Trophoblast cell (in vitro differentiated cells and primary cell): ENCODE data around the gene ARHGDIG.

Experiments
- DNase-seq, 2 donors: peaks; one replicate each; pipeline ENCODE4 v3.0.0-alpha.2; 2016
- H2AFZ ChIP-seq: 2 replicates; pipeline ENCODE4 v1.6.1; 2013; ENCODE audit warnings: low read length, moderate library complexity, mild to moderate bottlenecking; ENCODE audit not compliant: insufficient read depth, poor library complexity
- H2AK5ac ChIP-seq: 2 replicates; pipeline ENCODE4 v1.6.1; 2013; ENCODE audit warnings: mild to moderate bottlenecking, low read length
- H2BK120ac ChIP-seq: 2 replicates; pipeline ENCODE4 v1.6.1; 2013; ENCODE audit warnings: low read length, mild to moderate bottlenecking, moderate library complexity; ENCODE audit not compliant: insufficient read depth, poor library complexity
- H2BK12ac ChIP-seq: 2 replicates; pipeline ENCODE4 v1.6.1; 2013; ENCODE audit warnings: mild to moderate bottlenecking, low read length, moderate library complexity
- H2BK5ac ChIP-seq: 2 replicates; pipeline ENCODE4 v1.6.1; 2013; ENCODE audit warnings: low read length, low read depth, moderate library complexity, mild to moderate bottlenecking; ENCODE audit not compliant: poor library complexity
- H3K14ac ChIP-seq: 2 replicates; pipeline ENCODE4 v1.6.1; 2013; ENCODE audit warnings: mild to moderate bottlenecking, low read length
- H3K18ac ChIP-seq: 2 replicates; pipeline ENCODE4 v1.6.1; 2013; ENCODE audit warnings: mild to moderate bottlenecking, low read length
- H3K23ac ChIP-seq: 2 replicates; pipeline ENCODE4 v1.6.1; 2013; ENCODE audit warnings: low read length
- H3K27ac ChIP-seq: 2 replicates; pipeline ENCODE4 v1.5.1; 2013; ENCODE audit warnings: low read depth, mild to moderate bottlenecking, inconsistent platforms, low read length, moderate library complexity
- H3K27me3 ChIP-seq: 2 replicates; pipeline ENCODE4 v1.6.1; 2013; ENCODE audit warnings: inconsistent platforms, mild to moderate bottlenecking, low read length, moderate library complexity; ENCODE audit not compliant: insufficient read depth
- H3K36me3 ChIP-seq, 2 experiments: 1 replicate in 1 of 2; 2 replicates in 1 of 2; pipeline ENCODE4 v1.6.1; 2013; ENCODE audit warnings: low read length in 2 of 2, mild to moderate bottlenecking in 2 of 2, moderate library complexity in 1 of 2; ENCODE audit not compliant: insufficient read depth in 2 of 2, control insufficient read depth in 1 of 2
- H3K4ac ChIP-seq: 2 replicates; pipeline ENCODE4 v1.6.1; 2013; ENCODE audit warnings: low read depth, mild to moderate bottlenecking, low read length, moderate library complexity
- H3K4me1 ChIP-seq, 2 experiments: 1 replicate in 1 of 2; 2 replicates in 1 of 2; pipeline ENCODE4 v1.6.1; 2013; ENCODE audit warnings: low read length in 2 of 2, mild to moderate bottlenecking in 2 of 2, moderate library complexity in 1 of 2; ENCODE audit not compliant: insufficient read depth in 2 of 2, control insufficient read depth in 1 of 2
- H3K4me2 ChIP-seq: 2 replicates; pipeline ENCODE4 v1.6.1; 2013; ENCODE audit warnings: inconsistent platforms, mild to moderate bottlenecking, low read length, moderate library complexity
- H3K4me3 ChIP-seq: 2 replicates; pipeline ENCODE4 v1.5.1; 2013; ENCODE audit warnings: mild to moderate bottlenecking, low read depth, low read length, inconsistent platforms
- H3K79me1 ChIP-seq: one replicate; pipeline ENCODE4 v1.6.1; 2013; ENCODE audit warnings: low read length
- H3K79me2 ChIP-seq: 2 replicates; pipeline ENCODE4 v1.6.1; 2013; ENCODE audit warnings: low read length, mild to moderate bottlenecking; ENCODE audit not compliant: control insufficient read depth, insufficient read depth, poor library complexity
- H3K9ac ChIP-seq: 2 replicates; pipeline ENCODE4 v1.6.1; 2013; ENCODE audit warnings: mild to moderate bottlenecking, low read length
- H3K9me3 ChIP-seq: 2 replicates; pipeline ENCODE4 v1.6.1; 2013; ENCODE audit warnings: low read depth, mild to moderate bottlenecking, control low read depth, inconsistent platforms, low read length; ENCODE audit not compliant: insufficient read depth
- H4K12ac ChIP-seq: 2 replicates; pipeline ENCODE4 v1.6.1; 2013; ENCODE audit warnings: low read depth, mild to moderate bottlenecking, low read length, moderate library complexity
- H4K8ac ChIP-seq: 2 replicates; pipeline ENCODE4 v1.6.1; 2013; ENCODE audit warnings: low read depth, mild to moderate bottlenecking, low read length, moderate library complexity
- H4K91ac ChIP-seq: one replicate; pipeline ENCODE4 v1.6.1; 2013; ENCODE audit warnings: low read depth, mild to moderate bottlenecking, low read length, moderate library complexity
- WGBS: extraction: QIAGEN DNeasy Blood & Tissue Kit; methylation state at CpG from one replicate; pipeline ENCODE4 v1.1.7; 2013; ENCODE audit warnings: missing lambda C conversion rate; ENCODE audit not compliant: insufficient read length, insufficient coverage; ENCODE audit errors: extremely low coverage; 5-methylcytosine and 5-hydroxymethylcytosine counted together

Gene ARHGDIG

DNA sequence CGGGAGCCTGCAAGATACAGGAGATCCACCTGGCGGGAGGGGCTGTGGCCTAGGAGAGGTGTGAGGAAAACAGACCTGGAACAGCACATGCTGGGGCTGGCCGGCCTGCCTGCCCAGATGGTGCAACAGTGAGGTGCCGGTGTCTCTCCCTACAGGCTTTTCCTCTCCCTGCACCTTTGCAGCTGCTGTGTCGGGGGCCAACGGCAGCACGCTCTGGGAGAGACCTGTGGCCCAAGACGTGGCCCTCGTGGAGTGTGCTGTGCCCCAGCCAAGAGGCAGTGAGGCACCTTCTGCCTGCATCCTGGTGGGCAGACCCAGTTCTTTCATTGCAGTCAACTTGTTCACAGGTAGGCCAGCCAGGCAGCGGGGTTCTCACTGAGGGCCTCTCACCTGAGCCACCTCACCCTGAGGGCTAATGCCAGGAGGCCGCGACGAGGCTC is 20.6 kb upstream of the ARHGDIG start:
- Histone ChIP-seq H4K12ac (no peak overlapping the region), H4K8ac (no peak overlapping the region), H3K79me1 (no peaks in the 10 kb centered on the region), H3K79me2 (no peaks in the 10 kb centered on the region), H2AK5ac (no peak overlapping the region), H2BK12ac (no peak overlapping the region), H3K18ac (no peak overlapping the region), H3K4me2 (no peak overlapping the region), H3K14ac (no peak overlapping the region), H3K4ac (no peak overlapping the region), H3K36me3 (peaks cover 47 to 48% of the 10 kb centered on the region in 2 experiments), H3K4me1 (no peaks in the 10 kb centered on the region), H2AFZ (no peak overlapping the region), H4K91ac (no peak overlapping the region), H3K27me3 (no peaks in the 10 kb centered on the region), H2BK120ac (no peak overlapping the region), H2BK5ac (no peak overlapping the region), H3K27ac (no peak overlapping the region), H3K9ac (no peak overlapping the region), H3K9me3 (no peaks in the 10 kb centered on the region), H3K4me3 (no peak overlapping the region), H3K23ac (no peak overlapping the region)
- no CpG with 5 or more reads among the region's 13 CpGs for WGBS
- no peak for DNase-seq

DNA sequence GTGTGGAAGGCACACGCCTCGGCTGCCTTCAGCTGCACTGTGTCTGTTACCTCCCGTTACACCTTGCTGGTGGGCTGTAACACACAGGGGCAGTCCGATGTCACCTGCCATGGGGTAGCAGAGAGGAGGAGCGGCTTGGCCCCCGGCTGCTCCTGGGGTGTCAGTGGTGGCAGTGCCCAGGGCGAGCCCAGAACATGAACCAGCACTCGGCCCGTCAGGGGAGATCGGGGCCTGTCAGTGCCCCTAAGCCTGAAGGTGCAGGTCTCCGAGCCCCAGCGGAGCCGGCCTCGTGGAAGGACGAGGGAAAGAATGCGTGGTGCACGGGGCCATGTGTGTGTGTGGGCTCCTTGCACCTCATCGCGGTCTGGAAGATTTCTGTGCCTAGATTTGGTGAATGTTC is 20.1 kb upstream of the ARHGDIG start:
- H2AFZ ChIP-seq = no peak overlapping the region
- H3K18ac ChIP-seq = no peak overlapping the region
- H3K79me1 ChIP-seq = no peaks in the 10 kb centered on the region
- no peak overlapping the region for H3K23ac ChIP-seq
- WGBS = no CpG with 5 or more reads among the region's 19 CpGs
- H4K8ac ChIP-seq = no peak overlapping the region
- no peaks in the 10 kb centered on the region for H3K79me2 ChIP-seq
- no peak overlapping the region for H3K14ac ChIP-seq
- H3K9me3 ChIP-seq = no peaks in the 10 kb centered on the region
- DNase-seq = no peak
- no peak overlapping the region for H3K27ac ChIP-seq
- H2BK120ac ChIP-seq = no peak overlapping the region
- H4K12ac ChIP-seq = no peak overlapping the region
- H3K4me3 ChIP-seq = no peak overlapping the region
- H3K9ac ChIP-seq = no peak overlapping the region
- no peak overlapping the region for H3K4ac ChIP-seq
- no peaks in the 10 kb centered on the region for H3K27me3 ChIP-seq
- no peak overlapping the region for H2BK12ac ChIP-seq
- no peak overlapping the region for H3K4me2 ChIP-seq
- H4K91ac ChIP-seq = no peak overlapping the region
- H2BK5ac ChIP-seq = no peak overlapping the region
- H3K4me1 ChIP-seq = no peaks in the 10 kb centered on the region
- H3K36me3 ChIP-seq = peaks cover 49 to 53% of the 10 kb centered on the region in 2 experiments
- H2AK5ac ChIP-seq = no peak overlapping the region

DNA sequence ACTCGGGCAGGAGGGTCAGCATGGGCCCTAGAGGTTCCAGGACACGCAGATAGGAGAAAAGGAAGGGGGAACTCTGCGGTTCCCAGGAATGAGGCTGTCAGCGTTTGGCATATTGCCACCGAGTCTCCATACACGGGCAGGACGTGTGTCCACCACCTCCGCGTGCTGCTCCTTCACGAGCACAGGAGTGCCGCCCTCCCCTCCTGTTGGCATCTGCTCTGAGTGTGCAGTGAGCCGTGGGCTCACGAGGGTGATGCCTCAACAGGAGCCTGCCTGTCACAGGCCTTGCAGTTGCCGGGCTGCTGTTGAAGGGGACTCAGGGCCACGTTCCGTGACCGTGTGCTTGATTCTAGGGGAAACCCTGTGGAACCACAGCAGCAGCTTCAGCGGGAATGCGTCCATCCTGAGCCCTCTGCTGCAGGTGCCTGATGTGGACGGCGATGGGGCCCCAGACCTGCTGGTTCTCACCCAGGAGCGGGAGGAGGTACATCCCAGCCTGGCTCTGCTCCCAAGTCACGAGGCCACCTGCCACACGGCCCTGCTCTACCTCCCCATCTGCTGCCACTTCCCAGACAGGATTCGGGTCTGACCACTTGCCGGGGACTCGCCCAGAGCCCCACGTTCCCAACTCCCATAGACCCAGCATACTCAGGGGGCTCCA is 19.2 kb upstream of the ARHGDIG start:
- no peak overlapping the region for H4K12ac ChIP-seq
- no peak overlapping the region for H2BK120ac ChIP-seq
- no peak overlapping the region for H4K8ac ChIP-seq
- H3K9me3 ChIP-seq = no peaks in the 10 kb centered on the region
- H4K91ac ChIP-seq = no peak overlapping the region
- no peak for DNase-seq
- H3K4me1 ChIP-seq = no peaks in the 10 kb centered on the region
- H3K27ac ChIP-seq = no peak overlapping the region
- no peak overlapping the region for H2AK5ac ChIP-seq
- no peak overlapping the region for H3K18ac ChIP-seq
- H2BK5ac ChIP-seq = no peak overlapping the region
- peaks cover 47 to 50% of the 10 kb centered on the region in 2 experiments for H3K36me3 ChIP-seq
- no peak overlapping the region for H3K4me2 ChIP-seq
- no peak overlapping the region for H3K4me3 ChIP-seq
- H3K79me1 ChIP-seq = no peaks in the 10 kb centered on the region
- WGBS = no CpG with 5 or more reads among the region's 28 CpGs
- no peaks in the 10 kb centered on the region for H3K27me3 ChIP-seq
- no peak overlapping the region for H3K23ac ChIP-seq
- no peak overlapping the region for H3K4ac ChIP-seq
- H3K14ac ChIP-seq = no peak overlapping the region
- no peak overlapping the region for H2BK12ac ChIP-seq
- H3K9ac ChIP-seq = no peak overlapping the region
- no peak overlapping the region for H2AFZ ChIP-seq
- H3K79me2 ChIP-seq = no peaks in the 10 kb centered on the region

DNA sequence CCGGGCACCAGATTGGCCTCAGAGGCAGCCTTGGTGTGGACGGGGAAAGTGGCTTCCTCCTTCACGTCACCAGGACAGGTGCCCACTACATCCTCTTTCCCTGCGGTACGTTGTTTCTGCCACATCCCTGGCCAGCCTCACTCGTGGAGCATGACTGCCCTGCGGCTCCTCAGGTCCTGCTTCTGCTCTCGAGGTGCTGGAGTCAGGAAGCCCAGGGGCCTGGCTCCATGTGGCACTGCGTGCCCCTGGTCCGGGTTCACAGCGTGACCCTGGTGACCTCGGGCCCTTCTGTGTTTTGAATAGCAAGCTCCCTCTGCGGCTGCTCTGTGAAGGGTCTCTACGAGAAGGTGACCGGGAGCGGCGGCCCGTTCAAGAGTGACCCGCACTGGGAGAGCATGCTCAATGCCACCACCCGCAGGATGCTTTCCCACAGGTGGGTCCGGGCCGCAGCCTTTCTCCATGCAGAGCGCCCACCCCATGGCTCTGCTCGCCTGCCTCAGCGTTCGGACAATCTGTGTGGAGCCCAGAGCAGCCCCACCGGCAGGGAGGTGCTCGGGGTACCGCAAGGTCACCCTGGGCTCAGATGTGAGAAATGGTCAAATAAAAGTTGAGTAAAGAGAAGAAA is 18.2 kb upstream of the ARHGDIG start:
- H2BK12ac ChIP-seq = no peak overlapping the region
- H3K79me1 ChIP-seq = no peaks in the 10 kb centered on the region
- no peak overlapping the region for H3K4ac ChIP-seq
- H4K12ac ChIP-seq = no peak overlapping the region
- H2BK5ac ChIP-seq = no peak overlapping the region
- no peak overlapping the region for H2AK5ac ChIP-seq
- H3K18ac ChIP-seq = no peak overlapping the region
- no peak overlapping the region for H2AFZ ChIP-seq
- DNase-seq = no peak
- H3K4me3 ChIP-seq = no peak overlapping the region
- H2BK120ac ChIP-seq = no peak overlapping the region
- no peaks in the 10 kb centered on the region for H3K27me3 ChIP-seq
- H3K27ac ChIP-seq = no peak overlapping the region
- no peak overlapping the region for H4K8ac ChIP-seq
- no peaks in the 10 kb centered on the region for H3K79me2 ChIP-seq
- H4K91ac ChIP-seq = no peak overlapping the region
- no peak overlapping the region for H3K23ac ChIP-seq
- peaks cover under 1% of the 10 kb centered on the region for H3K9me3 ChIP-seq
- H3K36me3 ChIP-seq = peaks cover 47 to 50% of the 10 kb centered on the region in 2 experiments
- H3K4me1 ChIP-seq = no peaks in the 10 kb centered on the region
- no peak overlapping the region for H3K4me2 ChIP-seq
- H3K9ac ChIP-seq = no peak overlapping the region
- WGBS = no CpG with 5 or more reads among the region's 29 CpGs
- H3K14ac ChIP-seq = no peak overlapping the region
